T47D (cell line): ENCODE results near the gene EIF3I.
A peak's percentile ranks its signal among the peaks of the same experiment; 100 is the strongest.
"Not testable (repeated sequence)": the region's sequence is repeated elsewhere in the genome, so short reads cannot be mapped to it uniquely, and the experiment has no call there.

Source experiments
- DNase-seq, 2 experiments: peaks; one replicate each; pipeline versions ENCODE4 v3.0.0 to v3.0.0-alpha.2; 2011 to 2012; ENCODE audit warnings: low read depth in 1 of 2, low spot score in 1 of 2
- JUND ChIP-seq: IDR thresholded peaks from 2 replicates; pipeline ENCODE4 v1.6.1; 2012; ENCODE audit warnings: low read depth
- in situ Hi-C: cut with HindIII; loops from 2 replicates; pipeline ENCODE4 v1.10.0; 2016; ENCODE audit warnings: low sequenced_read_pairs, low pct_unique_long_range_greater_than_20kb

Gene EIF3I

GRCh38 chr1:32247983-32248889, 26.0 kb downstream of the EIF3I start:
- DNase-seq = peak; percentile 53 to 65
- no peak for TF ChIP-seq JUND
- in situ Hi-C loops = no loop called here

GRCh38 chr1:32249831-32250525, 27.8 kb downstream of the EIF3I start:
- DNase-seq = no peak
- no peak for TF ChIP-seq JUND
- in situ Hi-C loops = no loop called here

GRCh38 chr1:32250893-32251716, 28.9 kb downstream of the EIF3I start, which contains the start of gene LCK:
Gene LCK, plus strand, starts transcription at chr1:32251265. Its CDS starts 23,065 bp downstream, at chr1:32274330.
- no peak for DNase-seq
- in situ Hi-C loops = no loop called here
- no peak for TF ChIP-seq JUND

- no peak for TF ChIP-seq JUND
- in situ Hi-C loops = no loop called here
- DNase-seq = no peak
Measured at GRCh38 chr1:32255072-32256071, 33.2 kb downstream of the EIF3I start.

GRCh38 chr1:32256473-32257226, 34.4 kb downstream of the EIF3I start:
- no peak for TF ChIP-seq JUND
- no peak for DNase-seq
- in situ Hi-C loops = no loop called here

- in situ Hi-C loops = no loop called here
- no peak for DNase-seq
- no peak for TF ChIP-seq JUND
Measured at GRCh38 chr1:32257227-32257508, 35.0 kb downstream of the EIF3I start.

GRCh38 chr1:32263236-32263593, 41.0 kb downstream of the EIF3I start:
- DNase-seq, in situ Hi-C loops: not testable (repeated sequence)

GRCh38 chr1:32263744-32264143, 41.5 kb downstream of the EIF3I start:
- in situ Hi-C loops = no loop called here
- DNase-seq = no peak
- TF ChIP-seq JUND = no peak

GRCh38 chr1:32265846-32266245, 43.6 kb downstream of the EIF3I start:
- DNase-seq = no peak
- TF ChIP-seq JUND = no peak
- in situ Hi-C loops = no loop called here

GRCh38 chr1:32266921-32267591, 44.8 kb downstream of the EIF3I start:
- in situ Hi-C loops = no loop called here
- TF ChIP-seq JUND = no peak
- peak in 1 of 2 experiments; percentile 8 for DNase-seq

- no peak for DNase-seq
- in situ Hi-C loops = no loop called here
- no peak for TF ChIP-seq JUND
Measured at GRCh38 chr1:32269744-32270143, 47.5 kb downstream of the EIF3I start.
